Activated CD8-positive, alpha-beta memory T cell treated with anti-CD3 and anti-CD28 coated beads, Interleukin-2, amount 50 U/mL, for 1 hour (primary cell): ENCODE measurements around the gene MED9.

Source experiments
- DNase-seq: peaks from one replicate; pipeline ENCODE4 v3.0.0-alpha.2; 2020; ENCODE audit errors: extremely low read depth

Gene MED9

DNA sequence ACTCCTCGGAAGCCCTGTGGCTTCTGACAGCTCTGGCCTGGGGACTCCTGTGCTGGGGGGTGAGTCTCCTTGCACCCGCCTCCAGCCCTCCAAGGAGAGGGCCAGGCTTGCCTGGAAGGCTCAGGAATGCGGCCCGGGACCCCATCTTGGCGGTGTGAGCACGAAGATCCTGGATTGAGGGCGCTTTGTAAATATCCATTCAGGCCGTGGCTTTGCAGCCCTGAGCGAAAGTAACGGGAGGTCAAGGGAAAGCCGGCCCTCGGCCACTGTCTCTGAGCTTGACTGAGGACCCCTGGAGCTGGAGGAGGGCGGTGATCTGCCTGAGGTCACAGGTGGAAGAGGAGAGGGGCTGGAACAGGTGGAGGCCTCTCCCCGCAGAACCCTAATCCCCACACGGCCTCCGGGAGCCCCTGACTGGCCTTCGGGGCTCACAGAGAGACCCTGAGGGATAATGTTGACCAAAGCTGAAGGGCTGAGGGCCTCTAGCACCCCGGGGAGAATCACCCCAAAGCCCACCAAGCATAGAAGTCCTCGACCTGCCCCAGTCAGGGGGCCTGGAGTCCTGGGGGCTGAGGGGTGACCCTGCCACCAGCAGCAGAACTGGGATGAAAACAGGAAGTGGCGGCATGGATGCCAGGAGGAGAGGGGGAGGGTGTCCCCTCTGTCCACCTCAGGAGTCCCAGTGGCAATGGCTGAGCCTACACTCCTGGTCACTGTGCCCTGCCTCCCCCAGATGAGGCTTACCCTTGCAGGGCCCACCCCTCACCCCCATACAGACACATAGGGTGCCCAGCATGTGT is 27.7 kb downstream of the MED9 start:
- no peak for DNase-seq

DNA sequence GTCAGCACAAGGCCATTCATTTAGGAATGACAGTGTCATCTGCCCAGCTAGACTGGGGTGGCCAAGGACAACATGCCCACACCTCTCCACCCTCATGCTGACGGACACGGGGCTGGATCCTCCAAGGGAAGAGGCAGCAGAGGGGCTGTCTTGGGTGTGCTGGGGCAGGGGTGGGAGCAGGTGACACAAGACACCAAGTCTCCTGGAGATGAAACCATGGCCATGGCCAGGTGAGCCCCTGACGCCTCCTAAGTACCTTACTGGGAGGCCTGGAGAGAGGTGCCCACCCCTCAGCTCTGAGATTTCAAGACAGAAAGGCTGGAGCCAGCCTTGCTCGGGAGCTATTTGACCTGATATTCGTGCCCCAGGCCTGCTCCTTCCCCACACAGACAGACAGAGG is 28.4 kb downstream of the MED9 start:
- no peak for DNase-seq

DNA sequence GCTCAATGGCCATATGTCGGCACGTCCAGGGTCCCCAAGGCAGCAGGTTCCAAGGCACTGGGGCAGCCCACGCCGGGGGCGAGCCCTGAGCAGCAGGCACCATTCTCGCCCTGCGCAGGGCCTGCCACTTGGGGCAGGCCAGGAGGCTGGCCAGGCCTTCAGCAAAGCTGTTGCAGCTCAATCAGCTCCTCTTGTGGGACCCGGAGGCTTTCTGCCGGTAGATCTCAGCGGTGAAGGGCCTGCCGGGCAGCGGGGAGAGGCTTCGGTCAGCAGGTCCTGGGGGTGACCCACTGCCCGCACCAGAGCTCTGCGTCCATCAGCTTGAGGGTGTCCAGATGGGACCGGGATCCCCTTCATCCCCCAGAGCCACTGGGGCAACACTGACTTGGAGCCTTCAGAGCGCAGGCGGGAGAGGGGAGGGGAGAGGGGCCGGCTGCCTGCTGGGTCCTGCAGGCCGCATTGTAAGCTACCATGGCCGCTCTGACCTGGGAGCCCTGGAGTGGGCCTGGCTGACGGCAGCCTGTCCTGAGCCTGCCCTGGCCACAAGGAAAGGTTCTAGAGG is 28.9 kb downstream of the MED9 start:
- DNase-seq: no peak

DNA sequence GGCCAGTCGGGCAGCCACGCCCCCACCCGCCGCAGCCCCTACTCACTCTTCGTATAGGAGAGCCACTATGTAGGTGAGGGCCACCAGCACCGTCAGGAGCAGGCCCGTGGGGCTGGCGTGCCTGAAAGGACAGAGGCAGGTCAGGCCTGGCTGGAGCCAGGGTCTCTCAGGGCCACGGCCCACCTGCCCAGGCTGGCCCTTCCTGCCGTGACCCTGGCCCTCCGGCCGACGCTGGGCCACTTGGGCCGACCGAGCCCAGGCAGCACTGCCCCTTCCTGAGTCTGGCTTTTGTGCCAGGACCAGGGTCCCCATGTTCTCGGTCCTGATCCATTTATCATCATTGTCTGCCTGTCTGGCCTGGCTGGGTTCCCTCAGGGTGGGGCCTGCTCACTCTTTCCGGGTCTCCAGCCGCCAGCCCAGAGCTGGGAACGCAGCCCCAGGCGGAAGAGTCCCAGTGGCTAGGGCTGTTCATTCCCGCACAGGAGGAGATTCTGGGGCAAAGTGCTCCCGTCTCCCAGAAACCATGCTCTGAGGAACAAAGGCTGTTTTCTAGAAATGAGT is 29.5 kb downstream of the MED9 start:
- DNase-seq: no peak

DNA sequence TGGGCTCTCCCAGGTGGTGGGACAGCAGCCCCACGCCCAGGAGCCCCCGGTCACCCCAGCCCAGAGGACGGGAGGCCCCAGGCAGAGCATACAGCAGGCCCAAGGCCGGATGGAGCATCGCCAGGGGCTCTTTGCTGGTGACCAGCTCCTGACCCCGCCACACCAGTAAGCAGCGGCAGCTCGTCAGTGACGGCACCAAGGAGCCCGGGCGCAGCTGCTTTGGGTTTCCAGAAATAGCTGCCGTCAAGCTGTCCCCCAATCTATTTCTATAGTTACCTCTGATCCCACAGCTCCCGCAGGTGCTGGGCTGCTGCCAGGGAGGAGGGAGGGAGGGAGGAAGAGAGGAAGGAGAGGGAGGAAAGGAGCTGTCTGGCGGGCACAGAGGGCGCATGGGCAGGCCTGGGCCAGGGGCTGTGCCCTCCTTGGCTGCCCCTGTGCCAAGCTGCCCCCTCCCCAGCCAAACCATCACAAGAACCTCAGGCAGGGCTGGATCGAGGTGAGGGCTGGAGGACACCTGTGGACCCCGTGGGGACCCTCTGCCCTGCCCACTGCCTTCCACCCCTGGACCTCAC is 30.2 kb downstream of the MED9 start:
- no peak for DNase-seq

DNA sequence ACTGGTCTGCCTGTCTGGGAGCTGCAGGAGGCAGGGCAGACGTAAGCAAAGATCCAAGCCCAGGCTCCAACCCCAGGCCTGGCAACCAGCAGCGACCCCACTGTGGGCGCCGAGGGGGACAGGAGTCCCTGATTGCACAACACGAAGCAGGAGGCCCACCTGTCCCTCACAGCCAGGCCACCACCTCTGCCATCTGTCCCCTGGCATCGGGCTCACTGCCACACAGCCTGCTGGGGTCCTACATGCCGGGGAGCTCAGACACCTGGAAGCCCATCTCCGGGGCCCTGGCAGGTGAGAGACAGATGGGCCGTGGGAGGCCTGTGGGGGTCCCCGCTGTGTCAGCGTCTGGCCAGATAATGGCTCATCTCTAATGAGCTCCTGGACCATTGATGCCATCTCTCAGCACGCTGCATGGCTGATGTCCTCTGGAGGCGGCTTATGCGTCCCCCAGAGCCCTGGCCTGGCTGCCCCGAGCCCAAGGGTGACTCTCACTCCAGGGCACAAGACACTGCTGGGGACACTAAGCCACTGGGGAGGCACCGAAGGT is 30.7 kb downstream of the MED9 start:
- no peak for DNase-seq

DNA sequence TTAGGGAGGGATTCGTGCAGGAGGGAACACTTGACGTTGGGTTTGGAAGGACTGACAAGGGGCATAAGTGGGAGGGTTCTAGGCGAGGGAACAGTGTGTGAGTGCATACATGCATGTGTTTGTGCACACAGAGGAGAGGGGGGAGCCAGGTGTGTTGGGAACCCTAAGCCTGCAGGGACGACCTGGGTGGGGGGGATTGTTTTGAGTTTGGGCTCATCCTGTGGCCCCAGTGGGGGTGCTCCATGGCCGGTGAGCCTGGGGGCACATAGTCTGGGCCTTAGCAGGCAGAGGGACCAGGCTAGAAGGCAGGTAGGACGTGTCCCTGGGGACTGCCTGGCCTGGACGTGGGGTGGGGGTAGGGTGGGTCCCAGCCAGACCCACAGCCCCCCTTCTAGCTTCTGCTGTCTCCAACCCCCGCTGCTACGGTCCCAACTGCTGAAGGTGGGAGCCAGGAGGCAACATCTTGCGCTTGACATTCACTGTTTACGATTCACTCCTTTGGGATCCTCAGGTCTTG is 31.3 kb downstream of the MED9 start:
- no peak for DNase-seq

DNA sequence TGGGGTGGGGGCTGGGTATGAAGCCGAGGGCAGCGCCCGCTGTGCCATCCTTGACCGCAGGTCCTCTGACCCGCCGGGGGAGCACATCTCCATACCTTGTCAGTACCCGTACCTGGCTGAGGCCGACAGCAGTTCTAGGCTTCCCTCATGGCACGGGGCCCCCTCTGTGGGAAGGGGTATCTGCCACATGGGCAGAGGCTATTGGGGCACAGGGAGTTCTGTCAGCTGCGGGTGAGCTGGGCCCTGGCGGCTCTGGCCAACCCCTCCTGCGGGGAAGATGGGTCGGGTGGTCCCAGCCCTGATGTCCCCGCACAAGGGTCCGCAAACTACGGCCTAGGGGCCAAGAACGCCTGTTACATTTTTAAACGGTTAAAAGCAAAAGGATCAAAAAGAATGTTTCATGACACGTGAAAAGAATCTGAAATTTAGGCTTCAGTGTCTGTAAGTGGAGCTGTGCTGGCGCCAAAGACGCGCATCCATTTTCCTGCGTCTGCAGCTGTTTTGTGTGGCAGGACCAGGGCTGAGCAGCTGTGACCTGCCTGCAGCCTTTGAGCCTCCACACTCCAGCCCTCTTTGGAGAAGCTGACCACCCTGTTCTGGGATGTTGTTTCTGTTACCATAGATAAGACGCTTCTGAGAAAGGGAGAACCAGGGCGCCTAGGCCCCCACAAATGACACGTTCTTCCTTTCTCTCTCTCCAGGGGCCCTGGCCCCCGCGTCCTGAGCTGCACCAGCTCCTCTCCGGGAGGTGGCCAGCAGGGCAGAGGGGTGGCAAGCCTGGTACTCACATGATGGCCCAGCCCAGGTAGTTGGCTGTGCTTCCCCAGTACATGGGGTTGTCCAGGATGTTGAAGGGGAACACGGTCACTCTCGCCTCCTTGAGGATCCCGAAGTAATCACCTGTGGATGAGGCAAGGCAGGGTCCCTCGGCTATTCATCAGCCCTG is 32.1 kb downstream of the MED9 start:
- DNase-seq: no peak

DNA sequence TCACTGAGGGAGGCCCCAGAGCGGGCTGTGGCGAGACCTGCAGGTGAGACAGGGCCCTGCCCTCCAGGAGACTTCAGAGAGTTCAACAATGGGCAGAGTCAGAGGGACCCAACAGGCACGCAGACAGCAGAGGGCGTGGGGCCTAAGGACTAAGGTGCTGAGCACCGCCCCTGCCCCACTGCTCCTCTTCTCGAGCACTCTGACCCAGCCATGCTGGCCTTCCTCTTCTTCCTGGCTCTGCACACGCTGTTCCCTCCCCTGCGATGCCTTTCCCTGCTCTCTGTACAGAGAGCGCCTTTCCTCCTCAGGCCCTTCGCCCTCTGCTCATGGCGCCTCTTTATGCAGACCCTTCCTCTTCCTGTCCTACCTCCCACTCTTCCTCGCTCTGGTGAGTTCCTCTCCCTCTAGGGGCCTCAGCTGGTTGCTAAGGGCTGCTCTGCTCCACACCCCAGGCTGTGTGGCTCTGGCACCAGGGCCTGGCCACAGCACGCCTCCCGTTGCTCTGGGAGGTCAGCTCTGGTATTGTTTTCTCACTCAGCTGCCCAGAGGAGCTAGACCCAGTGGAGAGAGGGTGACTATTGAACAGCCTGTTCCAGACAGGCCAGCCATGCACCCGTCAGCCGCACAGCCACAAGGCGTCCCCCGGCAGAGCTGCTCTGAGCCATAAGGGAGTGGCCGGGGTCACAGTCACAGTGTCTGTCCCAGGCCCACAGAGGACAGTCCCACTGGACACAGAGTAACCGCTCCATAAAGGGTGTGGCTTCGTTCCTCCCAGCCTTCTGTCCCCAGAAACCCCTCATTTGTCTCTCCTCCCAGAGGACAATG is 33.0 kb downstream of the MED9 start:
- DNase-seq: no peak

DNA sequence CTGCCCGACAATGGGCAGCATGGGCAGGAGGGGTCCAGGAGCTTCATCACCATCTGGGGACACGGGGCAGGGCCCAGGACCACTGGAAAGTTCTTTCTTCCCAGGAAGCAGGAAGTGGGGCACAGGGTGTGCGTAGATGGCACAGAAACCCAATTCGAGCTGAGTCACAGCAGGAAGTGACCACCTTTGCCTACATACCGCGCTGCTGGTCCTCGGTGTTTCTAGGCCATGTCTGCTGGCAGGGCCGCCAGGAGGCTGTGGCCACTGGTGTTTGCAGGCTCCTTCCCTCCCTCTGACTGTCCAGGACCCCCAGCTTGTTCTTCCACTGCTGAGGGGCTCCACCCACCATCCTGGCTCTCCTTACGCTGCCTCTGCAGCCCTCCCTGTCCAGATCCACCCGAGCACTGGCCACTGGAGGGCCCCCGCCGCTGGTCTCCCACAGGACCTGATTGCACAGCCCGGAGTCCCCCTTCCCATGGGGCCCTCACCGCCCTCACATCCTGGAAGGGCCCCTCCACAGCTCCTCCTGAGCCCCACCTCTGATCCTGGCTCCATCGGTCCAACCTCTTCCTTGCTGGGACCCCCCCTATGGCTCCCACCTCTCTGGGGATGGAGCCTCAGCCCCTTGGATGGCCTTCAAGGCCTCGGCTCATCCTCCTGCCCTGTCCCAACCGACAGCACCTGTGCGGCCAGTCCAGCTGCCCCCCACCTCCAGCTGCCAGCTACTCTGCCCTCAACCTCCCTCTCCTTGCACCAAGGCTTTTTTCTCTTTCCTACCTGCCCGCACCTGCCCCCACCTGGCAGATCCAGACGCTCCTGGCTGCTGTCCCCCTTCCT is 33.9 kb downstream of the MED9 start:
- no peak for DNase-seq

DNA sequence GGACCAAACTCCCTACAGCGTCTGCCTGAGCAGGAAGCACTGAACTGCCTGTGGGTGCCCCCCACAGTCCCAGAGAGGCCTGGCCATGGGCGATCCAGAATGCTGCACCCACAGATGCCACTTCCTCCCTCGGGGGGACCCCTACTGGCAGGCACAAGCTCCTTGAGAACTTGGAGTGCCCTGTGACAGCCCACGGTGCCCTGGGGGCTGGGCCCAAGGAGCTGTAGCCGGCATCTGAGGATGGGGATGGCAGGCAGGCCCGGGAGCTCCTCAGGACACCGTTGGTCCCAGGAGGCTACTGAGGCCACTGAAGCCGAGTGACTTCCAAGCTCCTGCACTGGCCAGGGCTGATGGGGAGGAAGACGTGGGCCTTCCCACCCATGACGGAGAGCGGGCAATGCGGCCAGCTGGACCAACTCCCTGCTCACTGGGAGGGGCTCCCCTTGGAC is 34.5 kb downstream of the MED9 start:
- no peak for DNase-seq

DNA sequence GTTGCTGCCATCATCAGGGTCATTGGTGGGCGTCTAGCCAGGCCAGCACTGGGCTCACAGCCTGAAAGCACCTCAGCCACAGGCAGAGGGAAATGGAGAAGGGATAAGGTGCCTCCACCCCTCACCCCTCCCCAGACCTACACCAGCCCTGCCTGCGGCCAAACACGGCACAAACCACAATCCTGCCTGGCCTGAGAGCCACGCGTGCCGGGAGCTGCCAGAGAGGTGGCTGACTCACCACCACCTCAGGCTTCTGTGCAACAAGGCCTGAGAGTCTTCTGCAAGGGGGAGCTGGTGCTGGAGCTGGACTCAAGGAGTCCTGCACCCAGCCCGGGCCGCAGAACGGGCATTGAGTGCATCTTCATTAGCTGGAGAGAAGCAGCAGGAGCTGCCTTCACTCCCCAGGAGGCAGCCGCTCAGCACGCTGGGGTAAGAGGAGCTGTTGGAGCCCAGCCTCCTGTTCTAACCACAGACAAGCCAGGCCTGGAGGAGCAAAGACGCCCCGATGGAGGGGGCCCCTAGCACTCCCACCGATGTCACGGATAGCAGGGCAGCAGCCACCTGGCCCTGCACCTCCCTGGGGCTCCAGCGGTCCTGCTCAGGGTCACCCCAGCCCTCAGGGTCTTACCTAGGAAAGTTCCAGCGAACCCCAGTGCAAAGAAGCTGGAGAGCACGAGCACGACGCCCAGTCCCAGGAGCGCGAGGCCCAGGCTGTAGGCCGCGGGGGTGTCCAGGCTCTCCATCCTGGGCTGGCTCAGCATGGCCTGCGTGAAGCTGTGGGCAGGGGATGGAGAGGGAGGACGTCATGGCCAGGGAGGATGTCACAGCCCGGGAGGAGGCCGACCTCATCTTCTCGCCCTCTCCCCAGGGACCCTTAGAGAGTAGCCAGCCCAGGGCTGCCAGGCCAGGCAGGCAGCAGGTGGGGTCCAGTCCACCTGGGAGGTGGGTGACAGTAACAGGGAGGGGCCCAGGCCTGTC is 35.4 kb downstream of the MED9 start:
- DNase-seq: no peak

DNA sequence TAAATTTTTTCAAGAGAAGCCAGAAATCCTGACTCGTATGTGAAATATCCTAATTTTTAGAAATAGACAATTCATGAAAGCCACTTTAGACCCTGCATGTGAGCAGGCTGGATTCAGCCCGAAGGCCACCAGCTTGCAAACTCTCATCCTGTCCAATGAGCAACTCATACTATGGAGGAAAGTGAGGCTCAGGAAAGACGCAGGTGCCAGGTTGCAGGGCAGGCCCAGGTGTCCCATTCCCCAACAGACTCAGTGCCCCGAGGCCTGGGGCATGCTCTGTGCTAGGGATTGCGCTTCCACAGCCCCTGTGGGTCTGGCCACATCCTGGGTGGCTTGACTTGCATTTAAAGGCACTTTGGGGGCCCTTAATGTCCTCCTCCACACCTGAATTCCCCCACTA is 36.1 kb downstream of the MED9 start:
- no peak for DNase-seq

DNA sequence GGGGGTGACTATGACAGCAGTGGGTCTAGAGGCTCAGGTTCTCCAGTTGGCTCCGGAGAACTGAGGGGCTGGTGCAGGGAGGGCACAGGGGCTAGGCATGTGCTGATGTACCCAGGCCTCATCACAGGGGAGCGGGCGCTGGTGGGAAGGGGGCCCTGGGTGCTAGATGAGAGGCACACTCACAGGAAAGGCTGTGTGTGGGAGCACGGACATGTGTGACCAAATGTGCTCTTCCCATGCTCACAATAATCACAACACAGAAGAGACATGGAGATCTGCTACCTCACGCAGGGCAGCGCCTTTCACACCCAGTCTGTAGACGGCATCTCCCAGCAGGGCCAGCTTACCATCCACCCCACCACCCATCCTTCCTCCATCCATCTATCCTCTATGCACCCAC is 36.8 kb downstream of the MED9 start:
- DNase-seq: no peak

DNA sequence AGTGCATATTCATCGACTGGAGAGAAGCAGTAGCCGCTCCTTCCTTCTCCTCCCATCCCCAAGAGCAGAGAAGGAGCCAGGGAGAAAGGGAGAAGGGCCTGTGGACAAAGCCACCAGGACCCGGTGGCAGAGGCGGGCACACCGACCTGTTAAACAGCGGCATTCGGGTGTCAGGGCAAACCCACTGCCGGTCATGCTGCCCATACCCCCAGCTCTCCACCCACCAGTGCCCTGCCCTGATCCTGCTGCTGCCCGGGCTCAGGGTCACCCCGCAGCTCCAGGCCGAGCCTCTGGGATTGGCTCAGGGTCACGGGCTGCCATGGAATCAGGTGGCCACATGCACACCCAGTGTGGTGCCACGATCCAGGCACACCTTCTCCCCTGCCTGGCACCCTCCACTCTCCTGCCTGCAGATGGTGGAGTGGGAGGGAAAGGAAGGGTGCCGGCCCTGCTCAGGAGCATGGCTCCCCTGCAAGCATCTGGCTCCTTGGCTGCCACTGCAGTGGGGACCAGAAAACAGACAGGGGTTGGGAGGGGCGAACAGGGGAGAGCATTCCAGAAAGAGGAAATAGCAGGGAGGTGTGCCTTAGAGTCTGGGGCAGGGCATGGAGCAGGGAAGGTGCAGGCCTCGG is 37.7 kb downstream of the MED9 start:
- no peak for DNase-seq

DNA sequence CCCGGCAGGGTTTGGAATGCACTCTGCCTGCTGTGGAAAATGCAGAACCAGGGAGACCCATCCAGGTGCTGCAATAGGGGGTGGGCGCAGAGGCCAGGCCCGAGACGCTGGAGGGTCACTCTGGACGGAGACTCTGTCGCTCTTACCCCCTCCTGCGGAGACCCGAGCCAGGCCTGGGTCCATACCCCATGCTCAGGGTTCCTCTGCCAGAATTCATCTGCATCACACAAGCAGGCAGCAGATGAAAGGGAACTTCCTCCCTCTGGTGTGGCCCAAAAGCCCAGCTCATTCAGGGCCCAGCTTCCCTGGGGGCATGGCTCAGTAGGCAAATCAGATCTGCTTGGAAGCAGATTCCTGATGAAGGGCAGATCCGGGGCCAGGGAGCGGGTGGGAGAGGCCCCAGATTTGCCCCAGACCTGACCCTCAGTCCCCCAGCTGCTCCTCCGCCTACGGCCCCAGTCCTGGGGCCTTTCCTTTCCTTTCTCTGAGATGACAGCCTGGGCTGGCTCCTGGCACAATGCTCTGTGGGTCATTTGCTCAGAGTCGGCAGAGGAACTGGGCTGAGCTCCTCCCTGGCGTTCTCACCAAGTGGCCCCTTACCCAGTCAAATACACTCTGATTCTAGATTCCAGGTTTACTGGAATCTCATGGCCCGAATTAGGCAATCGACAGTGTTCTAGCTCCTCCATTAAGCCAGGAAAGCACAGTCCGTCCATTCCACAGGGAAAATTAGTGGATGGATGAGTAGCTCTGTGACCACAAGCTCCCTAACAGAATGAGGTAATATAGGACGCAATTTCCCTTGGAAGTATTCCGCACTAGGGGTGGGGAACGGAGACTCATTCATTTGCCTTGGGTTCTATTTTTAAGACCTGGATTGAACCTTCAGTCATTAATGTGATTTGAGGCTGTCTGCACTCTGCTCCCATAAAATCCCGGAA is 38.5 kb downstream of the MED9 start:
- no peak for DNase-seq
